Left lobe of liver (tissue), 2 donors: Measurements from ENCODE around the gene CNOT4. TPM values are rescaled to one million over a fixed set of nuclear protein-coding genes. Genes with fewer than 3 reads are reported as not detected.

Experiments
- ATAC-seq: fragments of 200-7000 bp; cut with Tn5 transposase; one replicate; pipeline ENCODE4 v1.9.1; 2020; ENCODE audit warnings: mild to moderate bottlenecking, moderate library complexity
- DNase-seq: peaks from one replicate; pipeline ENCODE4 v3.0.0-alpha.2; 2020; ENCODE audit warnings: low spot score
- total RNA-seq: library from RNA; stranded (reverse); gene quantifications from one replicate; pipeline ENCODE4 v1.2.1, GENCODE V29; 2021
- donor health status: DM: no; HTN: no; CAD: no; lungs with moderate emphysema.
- donor health status: DM: no; HTN: yes; CAD: no.

CNOT4 gene
- total RNA-seq, 1 donor from 2014 or later: 10.0 TPM

GRCh38 chr7:135407884-135408283 lies 102.0 kb downstream of the CNOT4 start:
- ATAC-seq (no peak), DNase-seq (no peak)

GRCh38 chr7:135406918-135407317 lies 103.0 kb downstream of the CNOT4 start:
- DNase-seq (no peak), ATAC-seq (no peak)

GRCh38 chr7:135405969-135406368 lies 103.9 kb downstream of the CNOT4 start:
- no peak for ATAC-seq

GRCh38 chr7:135403302-135403701 lies 106.6 kb downstream of the CNOT4 start:
- ATAC-seq: no peak
- DNase-seq: no peak

More at GRCh38 chr7:135405969-135406368, 103.9 kb downstream of the CNOT4 start:
- DNase-seq: no peak

GRCh38 chr7:135397689-135398088 lies 112.2 kb downstream of the CNOT4 start:
- DNase-seq: no peak

GRCh38 chr7:135392701-135393100 lies 117.2 kb downstream of the CNOT4 start:
- DNase-seq (no peak), ATAC-seq (no peak)

More at GRCh38 chr7:135397689-135398088, 112.2 kb downstream of the CNOT4 start:
- no peak for ATAC-seq

- ATAC-seq (no peak), DNase-seq (no peak)
These were observed 118.4 kb downstream of the CNOT4 start for GRCh38 chr7:135391514-135391913.

- no peak for ATAC-seq
These were observed 119.1 kb downstream of the CNOT4 start for GRCh38 chr7:135390829-135391228.

GRCh38 chr7:135389971-135390370 lies 119.9 kb downstream of the CNOT4 start:
- ATAC-seq (no peak), DNase-seq (no peak)

More at GRCh38 chr7:135390829-135391228, 119.1 kb downstream of the CNOT4 start:
- DNase-seq: no peak

- no peak for ATAC-seq
- no peak for DNase-seq
These were observed 121.3 kb downstream of the CNOT4 start for GRCh38 chr7:135388616-135389015.

GRCh38 chr7:135386776-135387175 lies 123.1 kb downstream of the CNOT4 start:
- ATAC-seq (no peak), DNase-seq (no peak)

GRCh38 chr7:135386181-135386580 lies 123.7 kb downstream of the CNOT4 start:
- DNase-seq: no peak
- no peak for ATAC-seq

- ATAC-seq: peak; percentile 45
- no peak for DNase-seq
These were observed 124.7 kb downstream of the CNOT4 start for GRCh38 chr7:135385209-135385608.

- ATAC-seq: no peak
- no peak for DNase-seq
These were observed 126.3 kb downstream of the CNOT4 start for GRCh38 chr7:135383525-135384175.

- DNase-seq (no peak), ATAC-seq (no peak)
These were observed 127.7 kb downstream of the CNOT4 start for GRCh38 chr7:135382173-135382572.

GRCh38 chr7:135381369-135381768 lies 128.5 kb downstream of the CNOT4 start:
- DNase-seq (no peak), ATAC-seq (no peak)

- no peak for ATAC-seq
- no peak for DNase-seq
These were observed 129.6 kb downstream of the CNOT4 start for GRCh38 chr7:135380351-135380750.

GRCh38 chr7:135377171-135377570 lies 132.7 kb downstream of the CNOT4 start:
- DNase-seq (no peak), ATAC-seq (no peak)

- ATAC-seq: no peak
- no peak for DNase-seq
These were observed 133.8 kb downstream of the CNOT4 start for GRCh38 chr7:135375908-135376699.

GRCh38 chr7:135374736-135375135 lies 135.2 kb downstream of the CNOT4 start:
- DNase-seq (no peak), ATAC-seq (no peak)

GRCh38 chr7:135372222-135372621 lies 137.7 kb downstream of the CNOT4 start:
- DNase-seq: no peak
- ATAC-seq: peak; percentile 95

GRCh38 chr7:135370656-135371055 lies 139.2 kb downstream of the CNOT4 start:
- ATAC-seq (no peak), DNase-seq (no peak)
